Mesenchymal stem cell (in vitro differentiated cells and primary cell): ENCODE data around the gene FAM161A.
"Not testable (repeated sequence)": the region's sequence is repeated elsewhere in the genome, so short reads cannot be mapped to it uniquely, and the experiment has no call there.

Experiments used
- DNase-seq: peaks from one replicate; pipeline ENCODE4 v3.0.0-alpha.2; 2013
- H2AFZ ChIP-seq: one replicate; pipeline ENCODE4 v1.6.1; 2013; ENCODE audit warnings: low read depth, mild to moderate bottlenecking, control low read depth, inconsistent platforms, low read length, moderate library complexity
- H2AK5ac ChIP-seq: 2 replicates; pipeline ENCODE4 v1.6.1; 2013; ENCODE audit warnings: low read length, moderate library complexity, mild to moderate bottlenecking, inconsistent platforms; ENCODE audit not compliant: severe bottlenecking
- H2BK120ac ChIP-seq: one replicate; pipeline ENCODE4 v1.6.1; 2013; ENCODE audit warnings: low read depth, mild to moderate bottlenecking, inconsistent platforms, low read length, moderate library complexity
- H2BK12ac ChIP-seq, 2 experiments: one replicate each; pipeline ENCODE4 v1.6.1; 2013; ENCODE audit warnings: inconsistent platforms in 2 of 2, low read length in 2 of 2, mild to moderate bottlenecking in 2 of 2, moderate library complexity in 2 of 2, control low read depth in 1 of 2
- H2BK15ac ChIP-seq: one replicate; pipeline ENCODE4 v1.6.1; 2013; ENCODE audit warnings: mild to moderate bottlenecking, low read depth, inconsistent platforms; ENCODE audit not compliant: poor library complexity, severe bottlenecking
- H2BK5ac ChIP-seq: 2 replicates; pipeline ENCODE4 v1.6.1; 2013; ENCODE audit warnings: low read depth, mild to moderate bottlenecking, low read length, control low read depth, inconsistent platforms; ENCODE audit not compliant: poor library complexity, severe bottlenecking
- H3K14ac ChIP-seq, 2 experiments: one replicate each; pipeline ENCODE4 v1.6.1; 2013; ENCODE audit warnings: inconsistent platforms in 2 of 2, low read length in 2 of 2, control low read depth in 1 of 2, mild to moderate bottlenecking in 1 of 2, moderate library complexity in 1 of 2
- H3K18ac ChIP-seq, 2 experiments: one replicate each; pipeline ENCODE4 v1.6.1; 2013; ENCODE audit warnings: inconsistent platforms in 2 of 2, low read length in 2 of 2, control low read depth in 1 of 2, low read depth in 1 of 2, mild to moderate bottlenecking in 1 of 2
- H3K23ac ChIP-seq, 2 experiments: one replicate each; pipeline ENCODE4 v1.6.1; 2013; ENCODE audit warnings: inconsistent platforms in 2 of 2, low read length in 2 of 2, mild to moderate bottlenecking in 2 of 2, moderate library complexity in 2 of 2, control low read depth in 1 of 2
- H3K27ac ChIP-seq: 2 replicates; pipeline ENCODE4 v1.5.1; 2013; ENCODE audit warnings: mild to moderate bottlenecking, moderate library complexity, low read length, control low read depth, inconsistent platforms; ENCODE audit not compliant: poor library complexity, severe bottlenecking
- H3K27me3 ChIP-seq, 2 experiments: 2 replicates each; pipeline versions ENCODE4 v1.6.1 to v1.7.0; 2013; ENCODE audit warnings: low read length in 2 of 2, mild to moderate bottlenecking in 2 of 2, moderate library complexity in 2 of 2, control low read depth in 1 of 2, inconsistent platforms in 1 of 2; ENCODE audit not compliant: control insufficient read depth in 1 of 2, insufficient read depth in 1 of 2
- H3K36me3 ChIP-seq, 2 experiments: 2 replicates each; pipeline versions ENCODE4 v1.6.1 to v1.7.0; 2013; ENCODE audit warnings: low read length in 2 of 2, control low read depth in 1 of 2, inconsistent platforms in 1 of 2, low read depth in 1 of 2, mild to moderate bottlenecking in 1 of 2; ENCODE audit not compliant: insufficient read depth in 2 of 2, control insufficient read depth in 1 of 2
- H3K4ac ChIP-seq, 2 experiments: one replicate each; pipeline ENCODE4 v1.6.1; 2013; ENCODE audit warnings: inconsistent platforms in 2 of 2, low read length in 2 of 2, mild to moderate bottlenecking in 2 of 2, moderate library complexity in 2 of 2, control low read depth in 1 of 2, low read depth in 1 of 2
- H3K4me1 ChIP-seq: 2 replicates; pipeline ENCODE4 v1.6.1; 2013; ENCODE audit warnings: low read depth, low read length, control low read depth; ENCODE audit not compliant: control insufficient read depth, insufficient read depth
- H3K4me2 ChIP-seq: 2 replicates; pipeline ENCODE4 v1.6.1; 2013; ENCODE audit warnings: low read length, mild to moderate bottlenecking, inconsistent platforms; ENCODE audit not compliant: poor library complexity, severe bottlenecking
- H3K4me3 ChIP-seq, 2 experiments: 2 replicates each; pipeline versions ENCODE4 v1.5.1 to v1.7.0; 2013; ENCODE audit warnings: low read length in 2 of 2, mild to moderate bottlenecking in 2 of 2, control low read depth in 1 of 2, low read depth in 1 of 2; ENCODE audit not compliant: insufficient read depth in 1 of 2
- H3K79me1 ChIP-seq: replicated peaks from 2 replicates; pipeline ENCODE4 v1.6.1; 2013; ENCODE audit warnings: mild to moderate bottlenecking, control low read depth, low read length, inconsistent platforms; ENCODE audit not compliant: poor library complexity, severe bottlenecking
- H3K9ac ChIP-seq: 2 replicates; pipeline ENCODE4 v1.7.0; 2013; ENCODE audit warnings: mild to moderate bottlenecking, low read length, moderate library complexity
- H3K9me3 ChIP-seq: 2 replicates; pipeline ENCODE4 v1.7.0; 2013; ENCODE audit warnings: mild to moderate bottlenecking, low read length; ENCODE audit not compliant: control insufficient read depth
- H4K8ac ChIP-seq: one replicate; pipeline ENCODE4 v1.6.1; 2013; ENCODE audit warnings: inconsistent platforms, mild to moderate bottlenecking, low read length, moderate library complexity
- H4K91ac ChIP-seq: one replicate; pipeline ENCODE4 v1.6.1; 2013; ENCODE audit warnings: mild to moderate bottlenecking, low read length, inconsistent platforms
- WGBS: methylation state at CpG from one replicate; pipeline ENCODE4 v1.1.7; 2013; ENCODE audit warnings: mixed read lengths; 5-methylcytosine and 5-hydroxymethylcytosine counted together

FAM161A gene

GRCh38 chr2:61853086-61853846 is 594 bp downstream of the FAM161A start:
- DNase-seq, result no peak
- Histone ChIP-seq H2BK15ac (no peak overlapping the region), H3K18ac (peak overlapping the region; percentile 64 to 89), H4K91ac (peak overlapping the region; percentile 62), H4K8ac (peak overlapping the region; percentile 73), H2BK120ac (no peak overlapping the region), H3K27ac (peak overlapping the region; percentile 88), H3K4me1 (no peaks in the 10 kb centered on the region), H3K9ac (peak overlapping the region; percentile 84), H3K23ac (no peak overlapping the region), H3K9me3 (no peaks in the 10 kb centered on the region), H3K36me3 (no peaks in the 10 kb centered on the region), H2BK12ac (no peak overlapping the region), H3K79me1 (peaks cover 2% of the 10 kb centered on the region), H3K4me2 (peak overlapping the region; percentile 94), H3K27me3 (no peaks in the 10 kb centered on the region), H2BK5ac (no peak overlapping the region), H2AFZ (peak overlapping the region; percentile 91), H3K4ac (peak overlapping the region in 1 of 2 experiments; percentile 92), H2AK5ac (no peak overlapping the region), H3K14ac (no peak overlapping the region), H3K4me3 (peak overlapping the region; percentile 88 to 95)
- WGBS, result 47% methylated on average over 25 of the region's 26 CpGs

GRCh38 chr2:61851270-61851669 is 2.6 kb downstream of the FAM161A start:
- H2BK15ac ChIP-seq, H3K9ac ChIP-seq, H3K4me3 ChIP-seq, H3K23ac ChIP-seq, H4K8ac ChIP-seq, H4K91ac ChIP-seq, H2BK120ac ChIP-seq, H3K79me1 ChIP-seq, H2BK5ac ChIP-seq, H3K18ac ChIP-seq, H3K27ac ChIP-seq, H3K4ac ChIP-seq, H3K9me3 ChIP-seq, H3K4me2 ChIP-seq, H3K14ac ChIP-seq, H2AK5ac ChIP-seq, H2AFZ ChIP-seq, H3K36me3 ChIP-seq, DNase-seq, H3K27me3 ChIP-seq, H3K4me1 ChIP-seq, H2BK12ac ChIP-seq: not testable (repeated sequence)
- WGBS, result 84% methylated on average over 10 of the region's 10 CpGs

DNA sequence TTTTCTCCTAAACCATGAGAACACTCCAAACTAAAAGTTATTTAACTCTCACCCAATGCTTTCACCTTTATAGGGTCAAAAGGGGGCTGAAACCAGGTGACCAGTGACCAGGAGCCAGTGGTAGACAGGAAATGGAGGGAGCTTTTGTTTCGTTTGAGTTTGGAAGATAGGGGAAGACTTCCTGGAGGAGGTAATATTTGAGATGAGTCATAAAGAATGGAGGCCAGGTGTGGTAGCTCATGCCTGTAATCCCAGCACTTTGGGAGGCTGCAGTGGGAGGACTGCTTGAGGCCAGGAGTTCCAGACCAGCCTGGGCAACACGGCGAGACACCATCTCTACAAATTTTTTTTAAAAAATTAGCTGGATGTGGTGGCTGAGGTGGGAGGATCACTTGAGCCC is 8.5 kb downstream of the FAM161A start:
- Histone ChIP-seq H2BK5ac (no peak overlapping the region), H3K27me3 (no peaks in the 10 kb centered on the region), H3K4ac (no peak overlapping the region), H2AFZ (no peak overlapping the region), H2AK5ac (no peak overlapping the region), H3K36me3 (no peaks in the 10 kb centered on the region), H3K23ac (no peak overlapping the region), H3K18ac (no peak overlapping the region), H3K4me1 (no peaks in the 10 kb centered on the region), H4K8ac (no peak overlapping the region), H3K27ac (no peak overlapping the region), H3K9me3 (no peaks in the 10 kb centered on the region), H3K14ac (no peak overlapping the region), H3K9ac (no peak overlapping the region), H2BK120ac (no peak overlapping the region), H2BK12ac (no peak overlapping the region), H3K79me1 (peaks cover 2% of the 10 kb centered on the region), H4K91ac (no peak overlapping the region), H3K4me3 (no peak overlapping the region), H3K4me2 (no peak overlapping the region), H2BK15ac (no peak overlapping the region)
- WGBS, result 83% methylated on average over 3 of the region's 3 CpGs
- DNase-seq, result no peak

GRCh38 chr2:61841286-61841685 is 12.6 kb downstream of the FAM161A start:
- H2BK12ac ChIP-seq, result no peak overlapping the region
- H3K27ac ChIP-seq, result no peak overlapping the region
- no peak overlapping the region for H3K4me3 ChIP-seq
- no peak overlapping the region for H2AFZ ChIP-seq
- no peak overlapping the region for H3K23ac ChIP-seq
- no peak overlapping the region for H2BK15ac ChIP-seq
- no peak overlapping the region for H4K8ac ChIP-seq
- no peak overlapping the region for H3K18ac ChIP-seq
- H2AK5ac ChIP-seq, result no peak overlapping the region
- no peak overlapping the region for H2BK120ac ChIP-seq
- no peak overlapping the region for H2BK5ac ChIP-seq
- no peaks in the 10 kb centered on the region for H3K9me3 ChIP-seq
- H3K79me1 ChIP-seq, result no peaks in the 10 kb centered on the region
- no peak overlapping the region for H4K91ac ChIP-seq
- peaks cover 1% of the 10 kb centered on the region for H3K4me1 ChIP-seq
- H3K14ac ChIP-seq, result no peak overlapping the region
- DNase-seq, result no peak
- H3K4ac ChIP-seq, result no peak overlapping the region
- H3K27me3 ChIP-seq, result no peaks in the 10 kb centered on the region
- no peaks in the 10 kb centered on the region for H3K36me3 ChIP-seq
- no peak overlapping the region for H3K9ac ChIP-seq
- no peak overlapping the region for H3K4me2 ChIP-seq
- WGBS, result 96% methylated on average over 3 of the region's 3 CpGs
